GM18870 (cell line): ENCODE results near the gene HTRA3.

ENCODE experiments used
- ATAC-seq: cut with Tn5 transposase; IDR thresholded peaks from one replicate; pipeline ENCODE4 v1.9.1; 2021; ENCODE audit warnings: moderate library complexity; ENCODE audit not compliant: unreplicated experiment

The HTRA3 gene

DNA sequence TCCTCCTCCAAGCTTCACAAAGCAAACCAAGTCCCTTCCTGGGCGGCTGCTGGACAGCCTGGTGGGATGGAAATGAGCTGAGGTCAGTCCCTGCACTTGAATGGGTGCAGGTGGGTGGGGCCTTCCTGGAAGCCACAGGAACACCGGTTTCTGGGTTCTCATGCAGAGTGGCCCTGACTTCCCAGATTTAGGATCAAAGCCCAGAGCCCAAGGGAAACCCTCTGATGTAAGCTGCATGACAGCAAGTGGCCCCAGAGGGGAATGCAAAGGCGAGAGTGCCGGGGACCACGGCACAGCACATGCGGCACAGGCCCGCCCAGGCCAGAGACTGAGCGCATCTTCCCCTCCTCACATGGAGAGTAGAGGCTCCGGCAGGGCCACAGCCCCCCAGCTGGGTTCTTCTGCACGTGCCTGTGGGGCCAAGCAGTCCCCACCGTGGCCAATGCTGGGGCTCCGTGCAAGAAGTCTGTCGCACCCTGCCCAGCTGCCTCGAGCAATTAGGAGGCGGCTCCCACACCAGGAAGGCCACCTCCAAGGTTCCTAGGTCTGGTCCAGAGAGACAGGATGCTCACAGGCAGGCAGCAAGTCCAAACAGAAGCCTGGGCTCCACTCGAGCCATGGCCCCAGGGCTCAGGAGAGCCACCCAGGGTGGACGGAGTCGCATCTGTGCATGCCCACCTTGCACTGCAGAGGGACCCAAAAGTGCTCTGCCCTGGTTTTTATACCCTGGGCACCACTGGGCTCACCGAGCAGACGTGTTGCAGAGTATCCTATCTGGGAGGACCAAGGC is 83.0 kb downstream of the HTRA3 start:
- ATAC-seq, result no peak

DNA sequence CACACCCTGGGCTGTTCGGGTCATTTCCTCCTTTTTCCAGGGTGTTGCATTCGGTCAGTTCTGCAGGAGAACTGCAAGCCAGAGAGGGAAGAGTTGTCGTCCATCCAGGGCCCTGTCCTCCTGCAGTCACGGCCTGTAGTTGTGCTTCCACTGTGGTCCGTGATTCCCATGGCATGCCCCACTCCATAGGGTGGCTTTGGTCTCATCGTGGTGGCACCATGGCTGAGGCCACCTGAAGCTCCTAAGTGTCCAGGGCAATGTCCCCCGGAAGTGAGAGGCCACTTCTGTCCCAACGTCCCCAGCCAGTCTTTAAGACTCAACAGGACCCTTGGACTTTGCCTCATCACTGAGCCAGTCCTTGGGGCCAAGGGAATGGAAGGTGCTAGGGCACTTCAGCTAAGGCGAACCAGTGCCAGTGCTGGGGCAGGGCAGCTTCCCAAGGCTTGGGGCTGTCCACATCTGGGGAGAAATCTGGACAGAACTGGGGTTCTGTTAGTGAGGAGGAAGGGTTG is 83.7 kb downstream of the HTRA3 start:
- ATAC-seq, result no peak

DNA sequence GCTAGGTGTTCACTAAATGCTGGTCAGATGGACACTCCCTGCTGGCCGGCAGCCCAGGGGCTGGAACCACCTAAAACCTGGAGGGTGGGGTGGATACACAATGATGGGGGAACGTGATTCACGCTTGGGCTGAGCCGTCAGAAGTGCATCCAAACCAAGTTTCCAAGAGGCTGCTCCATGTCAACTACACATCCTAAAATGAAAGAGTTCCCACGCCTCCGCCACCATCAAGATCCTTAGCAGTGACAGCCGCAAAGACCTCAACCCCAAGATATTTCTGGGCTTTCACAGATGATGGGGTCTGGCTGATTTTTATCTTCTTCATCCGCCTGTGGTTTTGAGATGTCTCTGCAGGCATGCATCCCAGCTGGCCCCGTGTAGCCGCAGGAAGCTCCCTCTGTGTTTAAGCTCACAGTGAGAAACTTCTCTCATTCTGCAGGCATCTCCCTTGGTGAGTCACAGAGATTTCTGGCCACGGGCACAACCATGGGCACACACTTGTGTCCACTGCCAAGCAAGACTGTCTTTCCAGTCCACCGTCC is 84.4 kb downstream of the HTRA3 start:
- no peak for ATAC-seq

DNA sequence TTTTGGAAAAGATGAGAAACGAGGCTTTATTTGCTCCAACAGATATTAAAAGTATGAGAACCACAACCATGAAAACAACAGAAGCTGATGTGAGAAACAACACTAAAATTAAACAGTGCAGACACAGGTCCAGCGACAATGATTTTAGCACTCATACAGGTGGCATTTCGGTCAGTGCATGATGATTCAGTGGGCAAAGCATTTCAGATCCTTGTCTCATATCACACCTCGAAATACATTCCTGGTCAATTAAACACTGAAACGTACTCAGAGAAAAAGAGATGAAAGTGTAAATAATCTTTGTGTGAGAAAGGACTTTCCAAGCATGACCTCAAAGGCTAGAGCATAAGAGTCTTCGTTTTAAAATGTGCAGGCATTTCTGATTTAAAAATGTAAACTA is 85.8 kb downstream of the HTRA3 start:
- ATAC-seq, result no peak

DNA sequence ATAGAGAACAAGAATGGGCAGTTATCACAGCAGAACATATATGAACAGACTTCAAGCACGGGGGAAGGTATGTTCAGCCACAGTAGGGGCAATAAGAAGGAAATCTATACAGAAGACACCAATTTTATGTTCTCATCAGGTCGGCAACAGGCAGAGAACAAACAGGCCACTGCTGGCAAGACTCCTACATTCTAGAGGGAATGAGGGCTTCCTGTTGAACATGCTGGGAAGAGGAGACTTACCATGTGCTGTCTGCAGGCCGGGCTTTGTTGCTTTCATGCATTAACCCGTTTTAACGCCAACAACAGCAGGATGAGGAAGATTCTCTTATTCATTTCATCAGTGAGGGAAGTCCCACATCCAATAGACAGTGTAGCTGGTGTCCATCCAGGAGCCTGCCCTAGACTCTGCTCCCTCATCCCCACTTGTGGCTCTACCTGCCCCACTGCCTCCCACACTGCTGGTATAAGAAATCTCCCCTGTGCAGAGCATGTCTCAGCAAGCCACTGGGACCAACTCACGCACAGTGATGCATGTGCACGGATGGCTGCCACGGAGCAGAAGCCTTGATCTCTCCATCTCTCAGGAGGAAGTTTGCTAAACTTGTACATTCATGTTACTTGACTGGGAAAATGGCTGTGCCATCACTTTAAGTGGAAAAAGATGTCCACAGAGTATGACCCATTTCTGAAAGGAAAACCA is 86.5 kb downstream of the HTRA3 start:
- ATAC-seq, result no peak
